ENCODE results near the gene LAMC1.

GRCh38 chr1:183165456-183165855 lies 142.2 kb downstream of the LAMC1 start:
- TF ChIP-seq POLR2AphosphoS5 (IDR thresholded peaks at IDR 0.05; ENCODE audit: low read depth, low read length) (no peak), POLR2A (IDR thresholded peaks at IDR 0.05; ENCODE audit: low read depth, low read length) (no peak), TAF1 (IDR thresholded peaks at IDR 0.05; ENCODE audit: low read depth, low read length) (no peak), PAX5 (IDR thresholded peaks at IDR 0.05; ENCODE audit: insufficient read depth, low read length, severe bottlenecking) (no peak), SPI1 (IDR thresholded peaks at IDR 0.05; ENCODE audit: low read depth, low read length) (no peak)
